Central memory CD8-positive, alpha-beta T cell (primary cell): ENCODE data around the gene DLG4.

ENCODE experiments used
- ATAC-seq: fragments of 150-1000 bp; cut with Tn5 transposase; replicated peaks from 2 replicates; pipeline ENCODE4 v1.10.0; 2022; ENCODE audit warnings: mild to moderate bottlenecking, moderate FRiP score, moderate number of reproducible peaks; ENCODE audit not compliant: poor library complexity, severe bottlenecking; ENCODE audit errors: extremely low read depth
- DNase-seq, 2 donors: peaks; one replicate each; pipeline ENCODE4 v3.0.0; 2021; ENCODE audit warnings: low spot score in 2 of 2
- H3K27ac Mint-ChIP-seq: one replicate; pipeline ENCODE4 v1.8.0; 2022; ENCODE audit warnings: low read depth, mild to moderate bottlenecking, moderate library complexity, mixed read lengths
- H3K27me3 Mint-ChIP-seq: one replicate; pipeline ENCODE4 v1.8.0; 2022; ENCODE audit warnings: mixed read lengths
- H3K36me3 Mint-ChIP-seq: one replicate; pipeline ENCODE4 v1.8.0; 2022; ENCODE audit warnings: mild to moderate bottlenecking, moderate library complexity, mixed read lengths; ENCODE audit not compliant: insufficient read depth
- H3K4me1 Mint-ChIP-seq: one replicate; pipeline ENCODE4 v1.8.0; 2022; ENCODE audit warnings: mixed read lengths
- H3K4me3 Mint-ChIP-seq: one replicate; pipeline ENCODE4 v1.8.0; 2022; ENCODE audit warnings: mild to moderate bottlenecking, moderate library complexity, mixed read lengths
- H3K9me3 Mint-ChIP-seq: one replicate; pipeline ENCODE4 v1.8.0; 2022; ENCODE audit warnings: mixed read lengths

The DLG4 gene

GRCh38 chr17:7242717-7243452, 23.2 kb upstream of the DLG4 start:
- ATAC-seq (peak; percentile 44), DNase-seq (peak; percentile 92 to 93)
- H3K27ac Mint-ChIP-seq = peak overlapping the region; percentile 90
- H3K27me3 Mint-ChIP-seq = no peaks in the 10 kb centered on the region
- H3K4me3 Mint-ChIP-seq = peak overlapping the region; percentile 98
- H3K36me3 Mint-ChIP-seq = peaks cover 54% of the 10 kb centered on the region
- H3K4me1 Mint-ChIP-seq = peaks cover 50% of the 10 kb centered on the region
- no peaks in the 10 kb centered on the region for H3K9me3 Mint-ChIP-seq

- peaks cover 56% of the 10 kb centered on the region for H3K4me1 Mint-ChIP-seq
- no peaks in the 10 kb centered on the region for H3K9me3 Mint-ChIP-seq
- no peaks in the 10 kb centered on the region for H3K27me3 Mint-ChIP-seq
Observed at GRCh38 chr17:7241783-7242716, 22.4 kb upstream of the DLG4 start, which contains the start of gene GABARAP. Gene GABARAP, minus strand, starts transcription at chr17:7242449. Its CDS starts 119 bp downstream, at chr17:7242330.

GRCh38 chr17:7241090-7241733, 21.6 kb upstream of the DLG4 start:
- Mint-ChIP-seq H3K27ac (peak overlapping the region; percentile 90), H3K4me1 (peaks cover 55% of the 10 kb centered on the region), H3K27me3 (no peaks in the 10 kb centered on the region), H3K4me3 (peak overlapping the region; percentile 98), H3K36me3 (peaks cover 48% of the 10 kb centered on the region), H3K9me3 (no peaks in the 10 kb centered on the region)
- no peak for ATAC-seq
- no peak for DNase-seq

More at GRCh38 chr17:7241783-7242716, 22.4 kb upstream of the DLG4 start, which contains the start of gene GABARAP:
- Mint-ChIP-seq H3K36me3 (peaks cover 52% of the 10 kb centered on the region), H3K27ac (peak within 1 kb of the TSS; percentile 90), H3K4me3 (peak within 1 kb of the TSS; percentile 98)
- DNase-seq (peak; percentile 90 to 96), ATAC-seq (peak; percentile 34)

- H3K4me3 Mint-ChIP-seq = peak overlapping the region; percentile 98
- H3K9me3 Mint-ChIP-seq = no peaks in the 10 kb centered on the region
- ATAC-seq = no peak
- no peak for DNase-seq
- H3K36me3 Mint-ChIP-seq = peaks cover 43% of the 10 kb centered on the region
- peaks cover 58% of the 10 kb centered on the region for H3K4me1 Mint-ChIP-seq
- H3K27me3 Mint-ChIP-seq = no peaks in the 10 kb centered on the region
- H3K27ac Mint-ChIP-seq = peak overlapping the region; percentile 92
Observed at GRCh38 chr17:7240375-7240774, 20.7 kb upstream of the DLG4 start.

DNA sequence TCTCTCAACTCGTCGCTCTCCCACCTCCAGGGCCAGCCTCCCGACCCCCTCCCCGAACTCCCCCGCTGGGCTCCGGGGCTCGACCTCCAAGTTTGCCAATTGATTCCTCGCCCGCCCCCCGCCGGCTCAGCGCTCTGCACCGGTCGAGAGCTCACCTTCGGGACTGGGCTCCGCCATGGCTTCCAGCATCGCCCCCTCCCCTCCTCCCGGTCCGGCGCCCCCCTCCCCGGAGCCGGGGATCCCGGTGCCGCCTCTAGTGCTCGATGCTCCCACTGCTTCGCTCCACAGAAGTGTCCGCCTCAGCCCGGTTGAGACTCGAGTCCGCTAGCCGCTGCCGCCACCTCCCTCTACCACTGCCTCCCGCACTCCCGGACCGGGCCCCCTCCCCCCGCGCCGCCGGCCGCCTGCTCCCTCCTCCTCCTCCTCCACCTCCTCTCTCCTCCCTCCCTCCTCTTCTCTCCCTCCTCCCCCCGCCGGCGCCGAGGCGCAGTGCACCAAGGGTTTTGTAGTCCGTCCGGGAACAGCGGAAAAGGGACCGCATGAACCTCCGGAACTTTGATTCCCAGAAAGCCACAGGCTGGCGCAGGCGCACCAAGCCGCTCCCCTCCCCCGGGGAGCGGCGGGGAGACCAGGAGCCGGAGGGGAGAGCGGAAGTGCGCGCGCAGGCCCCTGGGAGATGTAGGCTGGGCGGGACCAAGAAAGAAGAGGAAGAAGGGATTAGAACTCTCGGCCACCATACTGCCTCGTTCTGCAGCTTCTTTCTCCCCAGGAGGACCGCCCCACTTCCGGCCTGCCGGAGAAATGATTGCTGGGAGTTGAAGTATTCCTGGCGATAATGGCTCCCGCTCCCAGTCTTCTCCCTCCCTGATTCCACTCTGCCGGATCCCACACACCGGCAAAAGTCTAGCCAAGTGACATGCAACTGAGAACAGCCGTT, 19.7 kb upstream of the DLG4 start, which contains the start of gene PHF23:
TSS of gene PHF23 (minus strand) at position 367 of the 937 bp plus-strand sequence. CDS start at position 189, 178 bp downstream.
- Mint-ChIP-seq H3K9me3 (no peaks in the 10 kb centered on the region), H3K4me1 (peaks cover 67% of the 10 kb centered on the region), H3K27ac (peak within 1 kb of the TSS; percentile 92), H3K27me3 (no peaks in the 10 kb centered on the region), H3K36me3 (peaks cover 46% of the 10 kb centered on the region), H3K4me3 (peak within 1 kb of the TSS; percentile 98)
- peak; percentile 84 to 89 for DNase-seq
- peak; percentile 67 for ATAC-seq

GRCh38 chr17:7238420-7239090, 18.9 kb upstream of the DLG4 start:
- DNase-seq (no peak), ATAC-seq (no peak)
- no peaks in the 10 kb centered on the region for H3K9me3 Mint-ChIP-seq
- peak overlapping the region; percentile 92 for H3K27ac Mint-ChIP-seq
- H3K27me3 Mint-ChIP-seq = no peaks in the 10 kb centered on the region
- peak overlapping the region; percentile 98 for H3K4me3 Mint-ChIP-seq
- H3K36me3 Mint-ChIP-seq = peaks cover 48% of the 10 kb centered on the region
- H3K4me1 Mint-ChIP-seq = peaks cover 75% of the 10 kb centered on the region

DNA sequence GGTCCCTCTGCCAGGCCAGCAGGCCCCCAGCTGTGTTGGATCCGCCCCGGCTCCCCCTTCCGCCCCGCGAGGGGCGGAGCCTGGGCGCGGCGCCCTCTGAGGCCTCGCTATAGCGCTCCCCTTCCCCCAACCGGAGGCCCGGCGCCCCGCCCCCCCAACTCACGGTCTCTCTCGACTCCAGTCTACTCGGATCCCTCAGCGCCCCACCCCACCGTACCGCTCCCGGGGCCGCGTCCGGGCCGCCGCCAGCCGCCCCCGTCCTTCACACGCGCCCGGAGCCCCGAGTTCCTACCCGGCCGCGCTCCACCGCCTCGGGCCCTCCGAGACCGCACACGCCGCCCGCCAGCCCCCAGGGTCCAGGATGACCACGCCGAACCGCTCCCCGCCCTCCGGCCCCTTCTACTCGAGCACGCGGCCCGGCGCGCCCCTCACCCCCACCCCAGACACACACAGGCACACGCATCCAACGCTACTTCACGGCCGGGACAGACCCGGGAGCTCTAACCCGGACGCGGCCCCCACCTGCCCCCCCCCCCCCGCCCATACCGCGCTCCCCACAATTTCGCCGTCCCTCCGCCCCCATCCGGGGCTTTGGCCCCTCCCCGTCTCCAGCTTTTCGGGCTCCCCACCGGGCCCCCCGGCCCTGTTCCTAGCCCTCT, 18.3 kb upstream of the DLG4 start:
- Mint-ChIP-seq H3K36me3 (peaks cover 45% of the 10 kb centered on the region), H3K4me1 (peaks cover 76% of the 10 kb centered on the region), H3K27me3 (no peaks in the 10 kb centered on the region), H3K4me3 (peak overlapping the region; percentile 98), H3K9me3 (no peaks in the 10 kb centered on the region), H3K27ac (peak overlapping the region; percentile 92)
- DNase-seq (peak; percentile 47 to 57), ATAC-seq (peak; percentile 4)

GRCh38 chr17:7237266-7237760, 17.7 kb upstream of the DLG4 start:
- ATAC-seq = no peak

DNA sequence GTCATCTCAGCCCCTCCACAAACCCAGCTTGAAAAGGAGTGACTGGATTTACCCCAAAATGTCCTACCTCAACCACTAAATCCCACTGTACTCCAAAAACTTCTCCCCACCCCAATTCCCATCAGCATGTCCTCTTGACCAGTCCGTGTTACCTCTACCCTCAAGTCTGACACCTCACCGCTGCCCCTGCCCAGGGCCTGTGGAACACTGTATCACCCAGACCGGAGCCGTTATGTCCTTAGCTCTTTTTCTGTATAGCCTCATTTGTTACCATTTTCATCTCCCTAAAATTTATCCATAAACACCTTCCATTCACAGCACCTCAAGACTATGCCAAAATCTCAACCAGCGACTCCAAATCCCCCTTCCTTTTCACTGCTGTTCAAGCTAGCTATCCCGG, 17.2 kb upstream of the DLG4 start:
- Mint-ChIP-seq H3K36me3 (peaks cover 36% of the 10 kb centered on the region), H3K9me3 (no peaks in the 10 kb centered on the region), H3K4me3 (peak overlapping the region; percentile 98), H3K4me1 (peaks cover 75% of the 10 kb centered on the region), H3K27me3 (no peaks in the 10 kb centered on the region), H3K27ac (no peak overlapping the region)
- DNase-seq (no peak), ATAC-seq (no peak)

More at GRCh38 chr17:7237266-7237760, 17.7 kb upstream of the DLG4 start:
- H3K4me3 Mint-ChIP-seq = peak overlapping the region; percentile 98
- H3K4me1 Mint-ChIP-seq = peaks cover 75% of the 10 kb centered on the region
- H3K27me3 Mint-ChIP-seq = no peaks in the 10 kb centered on the region
- no peaks in the 10 kb centered on the region for H3K9me3 Mint-ChIP-seq
- peaks cover 41% of the 10 kb centered on the region for H3K36me3 Mint-ChIP-seq
- peak overlapping the region; percentile 92 for H3K27ac Mint-ChIP-seq
- DNase-seq = no peak

DNA sequence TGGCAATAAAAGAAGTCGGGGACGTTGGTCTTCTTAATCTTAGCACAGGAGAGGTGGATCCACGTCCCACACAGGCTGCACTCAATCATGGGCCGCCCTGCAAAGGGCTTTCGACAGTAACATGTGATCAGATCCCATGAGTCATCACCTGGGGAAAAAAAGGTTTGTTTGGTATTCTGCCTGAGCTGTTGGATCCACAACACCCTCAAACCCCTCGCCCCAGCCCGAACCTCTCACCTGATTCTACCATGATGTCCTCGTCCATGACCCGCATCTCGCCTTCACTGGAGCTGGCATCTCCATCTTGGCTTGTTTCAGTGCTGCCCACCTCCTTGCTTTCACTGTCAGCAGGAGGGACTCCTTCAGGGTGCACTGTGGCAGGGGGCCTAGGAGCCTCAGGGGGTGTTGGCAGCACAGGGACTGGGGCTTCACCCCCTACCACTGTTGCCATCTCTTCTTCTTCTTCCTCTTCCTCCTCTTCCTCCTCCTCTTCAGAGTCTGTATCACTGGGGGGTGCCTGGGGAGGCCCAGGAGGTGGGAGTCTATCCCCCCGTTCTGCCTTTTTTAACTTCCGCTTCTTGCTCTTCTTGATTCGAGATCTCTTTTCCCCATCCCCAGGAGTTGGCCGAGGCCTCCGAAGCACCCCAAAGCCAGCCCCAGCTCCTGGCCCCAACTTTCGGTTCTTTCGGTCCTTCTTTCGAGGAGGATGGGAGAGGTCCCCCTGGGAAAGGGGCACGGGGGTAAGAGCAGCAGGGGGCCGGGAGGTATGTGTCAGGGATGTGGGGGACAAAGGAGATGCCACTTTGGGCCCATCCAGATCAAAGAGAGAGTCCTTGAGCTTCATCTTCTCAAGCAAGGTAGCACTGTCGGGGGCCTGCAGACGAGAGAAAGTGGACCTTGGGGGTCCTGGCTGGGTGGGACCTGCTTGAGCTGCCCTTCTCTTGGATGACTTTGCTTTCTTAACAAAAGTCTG, 16.3 kb upstream of the DLG4 start:
- no peaks in the 10 kb centered on the region for H3K27me3 Mint-ChIP-seq
- H3K27ac Mint-ChIP-seq = no peak overlapping the region
- ATAC-seq = no peak
- DNase-seq = no peak
- no peaks in the 10 kb centered on the region for H3K9me3 Mint-ChIP-seq
- H3K36me3 Mint-ChIP-seq = peaks cover 34% of the 10 kb centered on the region
- peak overlapping the region; percentile 42 for H3K4me3 Mint-ChIP-seq
- H3K4me1 Mint-ChIP-seq = peaks cover 70% of the 10 kb centered on the region
